Peyer's patch (tissue), 4 donors: ENCODE results near the gene INPP5A.

ENCODE experiments used
- POLR2A ChIP-seq, 2 donors: fragments of 450-650 bp; IDR thresholded peaks; one replicate each; pipeline ENCODE4 v1.5.1; 2017; ENCODE audit warnings: antibody characterized with exemption in 2 of 2, mild to moderate bottlenecking in 2 of 2, moderate library complexity in 2 of 2
- TF ChIP-seq, protein P1 (sequence below), 6 experiments: fragments of 450-650 bp in 4 of 6; fragments of 200-600 bp in 2 of 6; sonication (generic) in 1 of 6; IDR thresholded peaks; one replicate each; pipeline ENCODE4 v1.5.1; 2017 to 2019; ENCODE audit warnings: antibody characterized with exemption in 6 of 6, mild to moderate bottlenecking in 3 of 6, moderate library complexity in 1 of 6

DNA sequence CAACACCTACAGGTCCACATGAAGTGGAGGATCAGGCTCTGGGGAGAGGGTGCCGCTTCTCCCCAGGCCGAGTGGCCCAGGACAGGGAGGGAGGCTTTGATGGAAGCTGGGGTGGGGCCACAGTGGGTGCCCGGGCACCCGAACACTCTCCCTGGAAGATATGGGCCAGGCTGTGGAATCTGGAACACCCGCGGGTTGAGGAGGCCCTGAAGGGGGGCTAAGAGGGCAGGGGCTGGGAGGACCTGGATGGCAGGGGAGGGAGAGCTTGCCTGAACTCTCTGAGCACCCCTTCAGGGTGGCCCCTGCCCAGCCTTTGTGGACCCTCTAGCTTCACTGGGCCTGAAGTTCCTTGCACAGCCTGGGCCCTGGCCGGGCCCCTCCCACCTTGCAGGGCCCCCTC is 252.9 kb downstream of the INPP5A start:
- TF ChIP-seq POLR2A (IDR thresholded peaks at IDR 0.05), result no peak
- TF ChIP-seq, protein P1, sequence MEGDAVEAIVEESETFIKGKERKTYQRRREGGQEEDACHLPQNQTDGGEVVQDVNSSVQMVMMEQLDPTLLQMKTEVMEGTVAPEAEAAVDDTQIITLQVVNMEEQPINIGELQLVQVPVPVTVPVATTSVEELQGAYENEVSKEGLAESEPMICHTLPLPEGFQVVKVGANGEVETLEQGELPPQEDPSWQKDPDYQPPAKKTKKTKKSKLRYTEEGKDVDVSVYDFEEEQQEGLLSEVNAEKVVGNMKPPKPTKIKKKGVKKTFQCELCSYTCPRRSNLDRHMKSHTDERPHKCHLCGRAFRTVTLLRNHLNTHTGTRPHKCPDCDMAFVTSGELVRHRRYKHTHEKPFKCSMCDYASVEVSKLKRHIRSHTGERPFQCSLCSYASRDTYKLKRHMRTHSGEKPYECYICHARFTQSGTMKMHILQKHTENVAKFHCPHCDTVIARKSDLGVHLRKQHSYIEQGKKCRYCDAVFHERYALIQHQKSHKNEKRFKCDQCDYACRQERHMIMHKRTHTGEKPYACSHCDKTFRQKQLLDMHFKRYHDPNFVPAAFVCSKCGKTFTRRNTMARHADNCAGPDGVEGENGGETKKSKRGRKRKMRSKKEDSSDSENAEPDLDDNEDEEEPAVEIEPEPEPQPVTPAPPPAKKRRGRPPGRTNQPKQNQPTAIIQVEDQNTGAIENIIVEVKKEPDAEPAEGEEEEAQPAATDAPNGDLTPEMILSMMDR (IDR thresholded peaks at IDR 0.05), result no peak
